Right renal cortex interstitium (tissue), 3 donors: ENCODE results near the gene SYNGR1. TPM values are rescaled to one million over a fixed set of nuclear protein-coding genes. Genes with fewer than 3 reads are reported as not detected.
"Not testable (repeated sequence)": the region's sequence is repeated elsewhere in the genome, so short reads cannot be mapped to it uniquely, and the experiment has no call there.

Source experiments
- DNase-seq, 3 donors: peaks; one replicate each; pipeline ENCODE4 v3.0.0-alpha.2; 2013; ENCODE audit warnings: low read depth in 3 of 3, low spot score in 2 of 3
- polyA plus RNA-seq, 3 donors: library from polyadenylated mRNA; unstranded; fragments of 120-200 nt; gene quantifications; one replicate each; pipeline ENCODE4 v1.2.1, GENCODE V29; 2013; ENCODE audit not compliant: insufficient read length in 3 of 3

Gene SYNGR1
- polyA plus RNA-seq, 3 donors, result 14.7 to 18.0 (median 17.3) TPM

DNA sequence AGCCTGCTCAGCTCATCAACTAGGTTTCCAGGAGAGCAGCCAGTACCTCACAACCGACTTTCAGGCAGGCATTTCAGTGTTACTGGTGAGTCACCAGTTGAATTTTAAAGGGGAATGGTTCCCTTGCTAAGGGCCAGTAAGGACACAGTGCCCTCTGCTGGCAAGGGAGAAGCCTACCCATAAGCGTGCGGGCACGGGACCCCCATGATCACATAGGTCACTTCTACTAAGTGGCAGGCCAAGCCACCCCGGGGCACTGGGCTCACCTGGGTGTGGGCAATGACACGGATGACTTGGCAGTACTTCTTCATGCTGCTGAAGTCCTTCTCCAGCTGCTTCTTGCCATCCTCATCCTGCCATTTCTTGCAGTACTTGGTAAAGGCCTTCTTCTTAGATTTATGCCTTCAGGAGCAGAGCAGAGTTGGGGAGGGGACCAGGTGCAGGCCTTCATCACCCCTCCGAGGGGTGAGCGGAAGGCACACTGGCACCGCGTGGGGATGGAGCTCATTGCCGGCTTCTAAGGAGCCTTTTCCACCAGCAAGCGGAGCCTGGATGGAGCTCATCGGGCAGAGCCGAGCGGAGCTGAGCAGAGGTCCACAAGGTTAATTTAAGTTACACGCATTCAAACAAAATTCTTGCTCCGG, 33.2 kb upstream of the SYNGR1 start:
- peak in 1 of 3 donors; percentile 73 for DNase-seq

DNA sequence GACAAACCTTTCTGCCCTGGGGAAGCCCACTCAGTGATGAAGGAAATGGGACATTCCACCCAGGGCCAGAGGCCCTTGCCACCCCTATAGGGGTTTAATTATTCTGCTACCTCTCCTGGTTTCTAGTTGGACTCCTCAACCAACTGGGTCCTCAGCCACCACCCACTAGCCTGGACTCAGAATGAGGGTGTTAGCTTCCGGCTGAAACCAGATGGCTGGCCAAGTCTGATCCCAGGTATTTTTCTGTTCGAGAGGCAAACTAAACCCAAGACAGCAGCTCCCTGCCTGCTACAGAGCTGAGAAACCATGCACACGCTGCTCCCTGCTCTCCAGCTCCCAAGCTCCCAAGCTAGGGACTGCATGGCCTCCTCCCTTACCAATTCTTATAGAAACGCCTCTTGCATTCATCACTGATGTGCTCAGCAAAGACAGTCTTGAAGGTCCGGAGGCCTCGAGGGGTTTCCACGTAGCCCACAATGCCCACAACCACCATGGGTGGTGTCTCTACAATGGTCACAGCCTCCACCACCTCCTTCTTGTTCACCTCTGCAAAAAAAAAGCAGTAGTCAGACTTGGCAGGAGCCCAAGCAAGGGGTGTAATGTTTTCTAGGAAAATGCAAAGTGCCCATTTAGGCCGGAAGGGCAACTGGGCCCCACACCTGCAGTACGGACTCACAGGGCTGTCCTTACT, 32.6 kb upstream of the SYNGR1 start:
- no peak for DNase-seq

DNA sequence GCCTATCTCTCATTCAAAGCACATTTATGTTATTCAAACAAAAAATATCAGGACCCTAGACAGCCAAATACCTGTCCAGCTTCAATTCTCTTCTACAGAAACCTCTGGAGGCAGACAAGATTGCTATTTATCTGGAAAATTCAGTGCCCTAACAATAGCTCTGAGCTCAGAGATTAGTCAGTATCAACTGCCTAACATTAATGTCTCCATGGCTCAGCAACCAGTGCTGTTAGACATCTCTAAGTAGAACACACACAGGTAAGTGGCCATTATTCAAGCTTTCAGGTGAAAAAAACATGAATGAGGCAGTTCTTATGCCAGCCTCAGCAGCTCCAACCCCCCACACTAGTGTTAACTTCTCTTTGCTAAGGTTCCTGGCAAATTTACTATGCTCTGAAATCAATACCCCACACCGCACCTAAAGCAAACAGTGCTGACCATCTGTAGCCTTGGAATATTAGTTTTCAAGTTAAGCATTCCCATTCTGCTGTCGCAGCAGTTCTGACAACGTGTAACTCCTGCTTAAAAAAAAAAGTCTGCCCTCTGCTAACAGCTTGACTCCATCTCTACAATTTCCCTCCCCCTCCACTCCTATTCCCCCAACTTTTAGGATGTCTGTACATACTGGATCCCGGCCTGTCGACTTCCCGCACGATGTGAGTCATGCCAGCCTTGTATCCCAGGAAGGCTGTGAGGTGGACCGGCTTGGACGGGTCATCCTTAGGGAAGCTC, 31.9 kb upstream of the SYNGR1 start:
- DNase-seq, result no peak

DNA sequence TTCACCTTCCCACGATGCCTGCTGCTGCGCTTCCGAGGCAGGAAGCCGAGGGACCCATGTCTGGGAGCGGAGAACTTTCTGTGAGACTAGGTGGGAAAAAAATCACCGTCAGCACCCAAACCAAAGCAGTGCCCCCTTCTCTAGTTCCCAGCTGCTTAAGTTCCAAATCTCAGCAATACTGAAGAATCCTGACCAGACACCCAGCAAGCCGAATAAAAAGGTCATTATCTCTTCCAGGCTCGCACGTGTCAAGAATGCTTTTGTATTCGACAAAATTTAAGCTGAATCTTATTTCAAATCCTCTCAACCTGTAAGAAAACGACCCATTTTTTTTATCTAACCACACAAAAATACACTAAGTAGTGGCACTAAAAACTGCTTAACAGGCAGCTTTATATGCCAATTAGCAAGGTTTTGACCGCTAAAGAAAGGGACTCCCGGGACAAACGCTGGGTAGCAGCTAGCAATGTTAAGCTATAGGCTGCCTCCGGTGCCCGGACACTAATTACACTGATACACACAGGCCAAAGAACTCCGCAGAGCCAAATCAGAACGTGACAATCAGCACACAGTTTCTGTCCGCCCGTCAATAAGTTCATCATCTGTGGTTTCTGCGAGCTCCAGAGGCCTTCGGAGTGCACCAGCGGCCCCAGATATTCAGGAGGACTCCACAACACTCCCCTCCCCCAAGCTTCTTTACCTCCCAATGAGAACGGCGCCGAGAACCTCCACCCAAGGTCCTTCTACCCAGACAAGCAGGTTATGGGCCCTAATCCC, 31.1 kb upstream of the SYNGR1 start:
- DNase-seq, result no peak

DNA sequence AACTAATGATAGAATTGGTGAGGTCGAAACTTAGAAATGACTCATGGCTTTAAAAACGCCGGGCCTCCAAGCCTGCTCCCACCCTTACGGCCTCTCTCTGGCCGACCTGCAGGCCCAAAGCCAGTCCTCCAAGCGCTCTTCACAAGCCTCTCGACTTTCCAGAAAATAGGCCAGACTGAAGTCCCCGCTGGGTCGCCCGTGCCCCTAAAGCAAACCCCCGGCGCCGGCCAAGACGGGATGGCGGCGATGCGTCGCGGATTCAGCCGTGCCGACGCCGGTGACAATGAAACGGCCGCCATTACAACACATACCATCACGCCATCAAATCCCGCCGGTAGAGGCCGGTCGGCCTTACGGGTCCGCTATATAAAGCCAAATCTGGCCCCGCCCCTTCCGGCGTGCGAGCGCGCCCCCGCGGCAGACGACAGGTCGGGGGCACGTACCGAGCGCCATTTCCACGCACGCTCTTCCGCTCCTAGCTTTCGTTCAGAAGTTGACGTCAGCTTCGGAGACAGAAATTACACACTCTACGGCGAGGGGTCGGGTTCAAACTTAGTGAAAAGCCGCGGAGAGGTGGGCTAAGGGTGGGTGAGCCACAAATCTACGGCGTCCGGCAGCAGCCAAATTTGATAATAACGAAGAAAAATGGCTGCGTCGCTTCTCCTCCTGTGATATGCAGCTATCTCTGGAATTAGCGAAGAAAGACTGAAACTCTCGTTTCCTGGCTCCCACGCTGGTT, 30.3 kb upstream of the SYNGR1 start, which contains the start of gene RPL3:
RPL3 (minus strand) TSS at position 340 of the 739 bp plus-strand sequence; CDS start at position 314, 26 bp downstream.
- peak; percentile 98 to 99 (median 99) for DNase-seq

DNA sequence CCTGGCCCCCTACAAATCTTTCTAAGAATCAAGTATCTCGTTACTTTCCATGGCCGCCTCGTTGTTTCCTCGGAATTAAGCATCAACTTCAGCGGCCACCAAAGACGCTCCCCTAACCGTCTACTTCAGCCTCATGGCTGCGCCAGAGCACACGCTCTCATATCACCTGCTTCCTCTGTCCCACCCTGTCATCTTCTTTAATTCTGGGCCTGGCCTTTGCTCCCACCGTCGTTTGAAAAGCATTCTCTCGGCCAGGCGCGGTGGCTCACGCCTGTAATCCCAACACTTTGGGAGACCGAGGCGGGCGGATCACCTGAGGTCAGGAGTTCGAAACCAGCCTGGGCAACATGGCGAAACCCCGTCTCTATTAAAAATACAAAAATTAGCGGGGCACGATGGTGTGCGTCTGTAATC, 29.2 kb upstream of the SYNGR1 start:
- not testable (repeated sequence) for DNase-seq

DNA sequence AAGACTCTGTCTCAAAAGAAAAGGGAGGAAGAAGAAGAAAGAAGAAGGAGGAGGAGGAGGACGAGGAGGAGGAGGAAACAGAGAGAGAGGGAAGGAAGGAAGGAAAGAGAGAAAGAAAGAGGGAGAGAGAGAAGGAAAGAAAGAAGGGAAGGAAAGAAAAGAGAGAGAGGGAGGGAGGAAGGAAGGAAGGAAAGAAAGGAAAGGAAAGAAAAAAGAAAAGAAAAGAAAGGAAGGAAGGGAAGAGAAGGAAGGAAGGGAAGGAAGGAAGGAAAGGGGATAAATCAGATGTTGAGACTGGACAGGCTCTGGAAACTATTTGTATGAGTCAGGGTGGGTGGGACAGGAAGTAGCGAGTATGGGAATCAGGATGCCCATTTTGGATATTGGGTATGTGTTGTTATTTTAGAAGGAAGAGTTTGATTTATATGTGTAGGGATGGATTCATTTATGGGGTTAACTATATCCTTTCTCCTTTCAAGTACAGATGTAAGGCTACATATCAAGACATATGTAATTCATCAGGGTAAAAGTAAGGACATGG, 24.3 kb upstream of the SYNGR1 start:
- no peak for DNase-seq

DNA sequence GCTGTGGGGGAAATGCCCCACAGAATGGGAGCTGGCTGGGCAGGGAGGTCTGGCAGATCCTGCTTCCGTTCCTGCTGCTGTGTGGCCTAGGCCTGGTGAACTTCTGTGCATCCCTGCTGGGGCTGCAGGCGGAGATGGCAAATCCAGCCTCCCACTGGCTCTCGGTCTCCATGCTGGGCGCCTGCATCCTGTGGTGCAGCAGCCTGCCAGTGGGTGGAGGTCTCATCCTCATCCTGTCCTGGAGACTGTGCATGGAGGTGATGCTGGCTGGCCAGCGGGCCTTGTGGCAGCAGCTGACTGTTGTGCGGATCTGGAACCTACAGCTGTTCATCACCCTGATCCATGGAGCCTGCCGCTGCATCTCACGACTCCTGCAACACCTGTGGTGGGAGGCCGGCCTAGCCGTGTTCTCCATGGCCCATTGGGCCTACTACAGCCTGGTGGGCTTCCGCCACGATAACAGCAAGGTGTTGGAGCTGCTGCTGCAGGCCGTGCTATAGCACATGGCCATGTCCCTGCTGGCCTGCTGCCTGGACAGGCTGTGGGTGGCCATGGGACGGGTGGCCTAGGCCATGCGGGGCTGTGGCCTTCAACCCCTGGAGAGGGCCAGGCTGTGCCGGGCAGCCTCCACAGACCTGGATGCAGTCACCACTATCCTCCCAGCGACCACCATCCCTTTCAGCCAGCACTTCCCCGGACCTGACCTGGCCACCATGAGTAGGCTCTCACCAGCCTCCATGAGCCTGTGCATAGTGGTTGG, 21.6 kb upstream of the SYNGR1 start:
- DNase-seq, result no peak

DNA sequence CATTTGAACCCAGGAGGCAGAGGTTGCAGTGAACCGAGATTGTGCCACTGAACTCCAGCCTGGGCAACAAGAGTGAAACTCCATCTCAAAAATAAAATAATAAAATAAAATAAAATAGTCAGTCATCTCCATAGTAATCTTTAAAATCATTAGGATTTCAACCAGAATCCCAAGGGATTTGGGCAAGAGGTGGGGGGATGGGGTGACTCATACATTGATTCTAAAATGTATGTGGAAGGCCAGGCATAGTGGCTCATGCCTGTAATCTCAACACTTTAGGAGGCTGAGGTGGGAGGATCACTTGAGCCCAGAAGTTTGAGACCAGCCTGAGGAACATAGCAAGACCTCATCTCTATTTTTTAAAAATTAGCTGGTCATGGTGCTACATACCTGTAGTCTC, 19.2 kb upstream of the SYNGR1 start:
- DNase-seq, result not testable (repeated sequence)

DNA sequence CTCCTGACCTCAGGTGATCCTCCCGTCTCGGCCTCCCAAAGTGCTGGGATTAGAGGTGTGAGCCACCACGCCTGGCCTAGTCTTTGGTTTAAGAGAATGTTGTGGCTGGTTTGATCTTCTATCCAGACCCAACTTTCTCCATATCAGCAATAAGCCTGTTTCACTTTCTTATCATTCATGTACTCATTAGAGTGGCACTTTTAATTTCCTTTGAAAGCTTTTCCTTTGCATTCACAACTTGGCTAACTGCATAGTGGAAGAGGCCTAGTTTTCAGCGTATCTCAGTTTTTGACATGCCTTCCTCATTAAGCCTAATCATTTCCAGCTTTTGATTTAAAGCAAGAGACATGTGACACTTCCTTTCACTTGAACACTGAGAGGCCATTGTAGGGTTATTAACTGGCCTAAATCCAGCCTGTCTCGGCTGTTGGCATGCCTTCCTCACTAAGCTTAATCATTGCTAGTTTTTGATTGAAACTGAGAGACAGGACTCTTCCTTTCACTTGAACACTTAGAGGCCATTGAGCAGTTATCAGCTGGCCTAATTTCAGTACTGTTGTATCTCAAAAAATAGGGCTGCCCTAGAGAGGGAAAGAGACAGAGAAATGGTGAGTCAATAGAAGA, 17.2 kb upstream of the SYNGR1 start:
- no peak for DNase-seq

DNA sequence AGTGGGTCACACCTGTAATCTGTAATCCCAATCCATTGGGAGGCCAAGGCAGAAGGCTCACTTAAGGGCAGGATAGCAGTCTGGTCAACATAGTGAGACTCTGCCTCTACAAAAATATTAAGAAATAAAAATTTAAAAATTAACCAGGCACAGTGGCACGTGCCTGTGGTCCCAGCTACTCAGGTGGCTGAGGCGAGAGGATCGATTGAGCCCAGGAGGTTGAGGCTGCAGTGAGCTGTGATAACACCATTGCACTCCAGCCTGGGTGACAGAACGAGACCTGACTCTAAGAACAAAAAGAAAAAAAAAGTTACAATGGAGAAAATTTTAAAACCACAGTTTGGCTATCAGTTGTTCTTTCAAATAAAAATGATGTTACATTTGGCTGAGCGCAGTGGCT, 13.4 kb upstream of the SYNGR1 start:
- DNase-seq, result no peak

DNA sequence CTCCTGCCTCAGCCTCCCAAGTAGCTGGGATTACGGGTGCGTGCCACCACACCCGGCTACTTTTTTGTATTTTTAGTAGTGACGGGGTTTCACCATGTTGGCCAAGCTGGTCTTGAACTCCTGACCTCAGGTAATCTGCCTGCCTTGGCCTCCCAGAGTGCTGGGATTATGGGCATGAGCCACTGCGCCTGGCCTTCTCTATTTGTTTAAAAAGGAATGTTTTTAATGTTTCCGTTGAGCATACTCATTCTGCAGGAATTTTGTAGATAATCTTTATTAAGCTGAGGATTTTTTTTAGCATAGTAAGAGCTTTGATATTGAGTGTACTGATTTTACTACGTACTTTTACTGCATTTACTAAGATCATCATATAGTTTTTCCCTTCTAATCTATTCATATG, 10.0 kb upstream of the SYNGR1 start:
- DNase-seq, result not testable (repeated sequence)

DNA sequence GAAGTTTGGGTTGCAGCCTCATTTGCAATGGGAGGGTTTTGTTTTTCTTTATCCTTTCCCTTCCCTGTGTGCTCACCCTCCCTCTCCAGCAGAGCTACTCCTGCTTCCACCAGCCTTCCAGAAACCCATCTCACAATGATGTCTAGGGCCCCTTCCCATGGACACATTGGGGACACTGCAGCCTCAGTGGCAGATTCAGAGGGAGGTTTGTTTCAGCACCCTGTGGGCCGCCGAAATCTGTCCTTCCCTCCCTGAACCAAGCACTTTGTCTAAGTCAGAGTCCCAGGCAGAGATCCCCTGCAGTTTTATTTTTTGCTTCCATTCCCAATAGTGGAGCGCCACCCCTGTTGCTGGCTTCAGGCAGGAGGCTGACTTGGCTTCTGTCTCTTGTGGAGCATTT, 8.6 kb upstream of the SYNGR1 start:
- DNase-seq, result no peak

DNA sequence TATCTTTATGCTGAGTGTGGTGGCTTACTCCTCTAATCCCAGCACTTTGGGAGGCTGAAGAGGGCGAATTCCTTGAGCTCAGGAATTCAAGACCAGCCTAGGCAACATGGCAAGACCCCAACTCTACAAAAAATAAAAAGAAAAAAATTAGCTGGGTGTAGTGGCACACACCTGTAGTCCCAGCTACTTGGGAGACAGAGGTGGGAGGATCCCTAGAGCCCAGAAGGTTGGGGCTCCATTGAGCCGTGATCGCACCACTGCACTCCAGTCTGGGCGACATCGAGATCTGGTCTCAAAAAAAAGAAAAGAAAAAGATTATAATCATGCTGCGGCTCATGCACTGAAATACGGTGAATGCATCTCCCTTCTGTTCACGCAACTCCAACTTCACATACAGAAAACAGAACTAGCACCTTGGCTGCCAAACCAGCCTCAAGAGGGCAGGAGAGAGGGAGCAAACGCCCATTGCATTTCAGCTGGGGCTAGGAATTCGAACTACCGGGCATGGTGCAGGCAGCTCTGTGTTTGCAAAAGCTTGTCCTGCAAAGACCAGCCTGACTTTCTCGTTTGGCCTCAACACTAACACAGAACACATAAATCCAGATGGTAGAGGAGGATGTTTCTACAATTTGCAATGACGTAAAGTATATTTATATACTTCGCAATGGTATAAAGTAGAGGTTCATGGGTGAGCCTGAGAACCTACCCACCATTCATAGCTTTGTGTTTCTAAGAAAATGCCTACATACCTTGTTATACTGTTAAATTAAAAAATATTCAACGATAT, 6.3 kb upstream of the SYNGR1 start:
- no peak for DNase-seq

DNA sequence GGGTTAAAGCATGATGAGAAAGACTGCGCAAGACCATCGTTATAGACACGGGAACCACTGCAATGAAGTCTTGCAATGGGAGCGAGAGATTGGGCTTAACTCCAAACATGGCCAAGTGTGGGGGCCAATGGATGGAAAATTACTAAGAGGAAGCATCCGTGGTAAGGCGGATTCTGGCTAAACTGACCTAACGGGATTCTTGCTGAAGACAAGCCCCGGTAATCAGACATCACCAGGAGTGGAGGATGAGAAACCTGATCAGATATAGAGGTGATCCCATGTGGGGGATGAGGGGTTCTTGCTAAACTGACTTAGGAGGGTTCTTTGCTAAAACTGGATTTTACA, 5.8 kb upstream of the SYNGR1 start:
- no peak for DNase-seq

DNA sequence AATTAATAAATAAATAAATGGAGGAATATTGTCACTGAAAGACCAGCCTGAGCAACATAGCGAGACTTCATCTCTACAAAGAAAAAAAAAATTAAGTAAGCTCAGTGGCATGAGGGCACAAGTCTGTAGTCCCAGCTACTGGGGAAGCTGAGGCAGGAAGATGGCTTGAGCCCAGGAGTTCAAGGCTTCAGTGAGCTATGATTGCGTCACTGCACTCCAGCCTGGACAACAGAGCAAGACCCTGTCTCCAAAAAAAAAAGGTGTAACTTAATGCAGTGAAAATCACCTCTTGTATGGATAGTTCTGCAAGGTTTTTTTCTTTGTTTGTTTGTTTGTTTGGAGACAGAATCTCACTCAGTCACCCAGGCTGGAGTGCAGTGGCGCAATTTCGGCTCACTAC, 4.6 kb upstream of the SYNGR1 start:
- no peak for DNase-seq

DNA sequence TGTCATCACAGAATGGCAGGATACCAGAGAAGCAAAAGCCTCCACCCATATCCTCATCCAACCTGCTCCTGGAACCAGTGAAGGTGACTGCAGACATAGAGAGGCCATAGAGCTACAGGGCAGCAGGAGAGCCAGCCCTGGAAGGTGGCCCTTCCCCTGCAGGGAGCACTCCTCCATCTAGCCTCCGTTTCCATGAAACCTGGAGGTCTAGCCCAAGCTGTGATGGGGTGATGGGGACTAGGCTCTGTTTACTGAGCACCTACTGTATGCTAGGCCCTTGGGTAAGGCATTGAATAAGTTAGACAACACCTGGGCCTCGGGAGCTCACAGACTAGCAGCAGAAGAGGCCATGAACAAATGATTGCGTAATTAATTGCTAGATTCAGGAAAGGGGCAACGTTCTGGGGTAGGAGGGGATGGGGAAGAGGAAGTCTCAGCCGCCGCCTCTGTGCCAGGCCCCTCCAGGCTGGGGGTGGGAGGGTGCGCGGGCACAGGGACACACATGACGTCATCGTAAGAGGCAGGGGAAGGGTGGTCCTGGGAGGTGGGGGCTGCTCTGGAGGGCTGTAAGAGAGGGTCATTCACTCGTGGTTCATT, 784 bp upstream of the SYNGR1 start:
- no peak for DNase-seq

DNA sequence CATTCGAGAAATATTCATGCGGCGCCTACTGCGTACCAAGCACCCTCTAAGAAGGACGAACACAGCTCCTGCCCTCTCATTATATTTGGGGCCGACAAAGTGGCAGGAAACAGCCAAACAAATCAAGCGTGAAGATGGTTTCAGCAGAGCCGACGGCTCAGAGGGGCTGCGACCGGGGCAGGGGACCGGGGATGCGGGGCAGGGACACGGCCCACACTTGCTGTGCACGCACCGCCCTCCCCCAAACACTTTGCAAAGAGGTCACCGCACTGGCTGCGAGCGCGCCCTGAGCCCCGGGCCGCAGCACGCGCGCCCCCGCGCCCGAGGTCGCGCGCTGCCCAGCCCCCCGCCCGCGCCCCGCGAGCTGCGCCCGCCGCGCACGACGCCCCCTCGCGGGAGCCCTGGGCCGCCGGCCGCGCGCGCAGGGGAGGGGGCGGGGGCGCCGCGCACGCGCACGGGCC, 255 bp upstream of the SYNGR1 start:
- no peak for DNase-seq
